ENCODE measurements around the gene TMEM240. TPM values are rescaled to one million over a fixed set of nuclear protein-coding genes. Genes with fewer than 3 reads are reported as not detected.

Gene TMEM240
- total and polyA plus RNA-seq, 2 experiments from 2014 or later: 1.8 to 5.1 TPM

DNA sequence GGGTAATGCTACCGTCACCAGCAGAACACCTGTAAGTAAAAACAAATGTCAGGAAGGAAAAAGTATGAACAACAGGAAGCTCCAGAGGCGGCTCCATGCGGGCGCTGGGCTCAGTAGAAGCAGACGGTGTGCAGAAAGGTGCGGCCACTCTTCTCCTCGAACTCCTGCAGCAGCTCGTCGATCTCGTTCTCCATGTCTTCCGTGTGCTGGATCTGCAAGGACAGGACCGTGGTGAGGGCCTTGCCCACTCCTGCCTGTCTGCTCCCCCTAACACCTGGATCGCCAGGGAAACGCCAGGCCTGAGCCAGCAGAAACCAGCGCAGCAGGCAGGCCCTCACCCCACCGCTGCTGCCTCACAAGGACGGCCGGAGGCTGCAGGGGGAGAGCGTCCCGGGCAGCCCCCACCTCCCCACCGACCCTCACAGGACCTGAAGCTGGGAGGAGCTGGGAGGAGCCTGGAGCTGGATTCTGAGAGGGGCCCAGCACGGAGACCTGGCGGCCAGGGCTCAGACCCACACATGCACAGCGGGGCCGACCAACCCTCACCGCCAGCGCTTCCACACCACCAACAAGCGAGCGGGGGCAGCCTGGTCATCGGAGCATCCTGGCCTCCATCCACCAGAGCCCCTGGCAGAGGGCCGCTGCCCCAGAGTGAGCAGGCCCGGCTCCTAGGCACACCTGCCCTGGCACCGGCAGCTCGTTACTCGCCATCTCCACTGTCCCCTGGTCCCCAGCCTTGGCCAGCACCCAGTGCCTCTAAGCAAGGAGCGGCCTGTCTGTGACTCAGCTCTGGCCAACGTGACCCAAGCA is 1.7 kb upstream of the TMEM240 start:
- peaks cover 8% of the 10 kb centered on the region for H3K4me1 Mint-ChIP-seq
- Histone ChIP-seq H3K4me1 (ENCODE audit: insufficient read depth) (no peaks in the 10 kb centered on the region; the same call in 1 of the 2 replicates), H3K36me3 (ENCODE audit: insufficient read depth) (no peaks in the 10 kb centered on the region), H3F3A (replicated peaks; ENCODE audit: low read depth) (peaks cover 24% of the 10 kb centered on the region), H2AFZ (no peak overlapping the region), H3K9me2 (ENCODE audit: insufficient read depth) (no peaks in the 10 kb centered on the region), H3K27ac (ENCODE audit: low read depth) (no peak overlapping the region), H3K27me3 (ENCODE audit: insufficient read depth) (no peaks in the 10 kb centered on the region), H3K4me3 (no peak overlapping the region), H4K20me1 (replicated peaks; ENCODE audit: insufficient read depth) (peaks cover 4% of the 10 kb centered on the region; the same call in 1 of the 2 replicates), H3K4me2 (no peak overlapping the region), H3K79me2 (replicated peaks; ENCODE audit: insufficient read depth) (no peaks in the 10 kb centered on the region)
- H3K4me3 Mint-ChIP-seq: peak overlapping the region; percentile 54
- no peak for ATAC-seq
- TF ChIP-seq EZH2phosphoT487 (IDR thresholded peaks at IDR 0.05; ENCODE audit: unreplicated experiment): no peak
- TF ChIP-seq ZNF114 (CRISPR knock-in tag; IDR thresholded peaks at IDR 0.05): no peak
- no peak for TF ChIP-seq REST (IDR thresholded peaks at IDR 0.05; ENCODE audit: unreplicated experiment)
- TF ChIP-seq POLR2AphosphoS5 (IDR thresholded peaks at IDR 0.05; ENCODE audit: low read depth): no peak
- TF ChIP-seq JUNB (IDR thresholded peaks at IDR 0.05; ENCODE audit: unreplicated experiment): no peak
- no peak for TF ChIP-seq ETS1 (IDR thresholded peaks at IDR 0.05)
- TF ChIP-seq ZNF462 (CRISPR knock-in tag; IDR thresholded peaks at IDR 0.05): no peak
- no peak for TF ChIP-seq ZNF331 (CRISPR knock-in tag; IDR thresholded peaks at IDR 0.05; ENCODE audit: low read depth)
- TF ChIP-seq, protein P1, sequence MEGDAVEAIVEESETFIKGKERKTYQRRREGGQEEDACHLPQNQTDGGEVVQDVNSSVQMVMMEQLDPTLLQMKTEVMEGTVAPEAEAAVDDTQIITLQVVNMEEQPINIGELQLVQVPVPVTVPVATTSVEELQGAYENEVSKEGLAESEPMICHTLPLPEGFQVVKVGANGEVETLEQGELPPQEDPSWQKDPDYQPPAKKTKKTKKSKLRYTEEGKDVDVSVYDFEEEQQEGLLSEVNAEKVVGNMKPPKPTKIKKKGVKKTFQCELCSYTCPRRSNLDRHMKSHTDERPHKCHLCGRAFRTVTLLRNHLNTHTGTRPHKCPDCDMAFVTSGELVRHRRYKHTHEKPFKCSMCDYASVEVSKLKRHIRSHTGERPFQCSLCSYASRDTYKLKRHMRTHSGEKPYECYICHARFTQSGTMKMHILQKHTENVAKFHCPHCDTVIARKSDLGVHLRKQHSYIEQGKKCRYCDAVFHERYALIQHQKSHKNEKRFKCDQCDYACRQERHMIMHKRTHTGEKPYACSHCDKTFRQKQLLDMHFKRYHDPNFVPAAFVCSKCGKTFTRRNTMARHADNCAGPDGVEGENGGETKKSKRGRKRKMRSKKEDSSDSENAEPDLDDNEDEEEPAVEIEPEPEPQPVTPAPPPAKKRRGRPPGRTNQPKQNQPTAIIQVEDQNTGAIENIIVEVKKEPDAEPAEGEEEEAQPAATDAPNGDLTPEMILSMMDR (conservative IDR thresholded peaks at IDR 0.05; ENCODE audit: low read depth in 2 of 2): no peak
- no peak for TF ChIP-seq STAT1 (IDR thresholded peaks at IDR 0.05; ENCODE audit: unreplicated experiment)
- no peak for TF ChIP-seq EZH2 (IDR thresholded peaks at IDR 0.05; ENCODE audit: low read depth, unreplicated experiment)
- no peak for TF ChIP-seq CREB1 (CRISPR knock-in tag; IDR thresholded peaks at IDR 0.05; ENCODE audit: low read depth)
- no peak for TF ChIP-seq NANOG (IDR thresholded peaks at IDR 0.05; ENCODE audit: borderline replicate concordance)
- peaks cover 15% of the 10 kb centered on the region for H3K27me3 Mint-ChIP-seq (ENCODE audit: insufficient read depth, low read depth, poor library complexity)
- H3K9me3 Mint-ChIP-seq: no peaks in the 10 kb centered on the region
- DNase-seq (ENCODE audit: low spot score): no peak
- peaks cover 29% of the 10 kb centered on the region for H3K36me3 Mint-ChIP-seq (ENCODE audit: low read depth)
- H3K27ac Mint-ChIP-seq: no peak overlapping the region
